Lower leg skin (tissue), 3 donors: ENCODE results near the gene PDPR.
"Not testable (repeated sequence)": the region's sequence is repeated elsewhere in the genome, so short reads cannot be mapped to it uniquely, and the experiment has no call there.

Experiments
- CTCF ChIP-seq, 3 donors: fragments of 450-650 bp; IDR thresholded peaks; one replicate each; pipeline ENCODE4 v1.5.1; 2016; ENCODE audit warnings: antibody characterized with exemption in 3 of 3, mild to moderate bottlenecking in 3 of 3, moderate library complexity in 2 of 3
- POLR2A ChIP-seq, 2 donors: fragments of 450-650 bp; IDR thresholded peaks; one replicate each; pipeline ENCODE4 v1.6.1; 2016 to 2017; ENCODE audit warnings: antibody characterized with exemption in 2 of 2, mild to moderate bottlenecking in 1 of 2, moderate library complexity in 1 of 2

GRCh38 chr16:70094096-70094495 is 20.0 kb upstream of the PDPR start:
- TF ChIP-seq POLR2A, CTCF (IDR thresholded peaks at IDR 0.05): not testable (repeated sequence)
